Immature natural killer cell (primary cell): ENCODE measurements around the gene TCF4. TPM values are rescaled to one million over a fixed set of nuclear protein-coding genes. Genes with fewer than 3 reads are reported as not detected.

Source experiments
- DNase-seq, 3 donors: peaks; one replicate each; pipeline ENCODE4 v3.0.0; 2022; ENCODE audit warnings: mixed read lengths in 1 of 3
- H3K27ac Mint-ChIP-seq, 6 donors: one replicate each; pipeline ENCODE4 v1.8.0; 2020; ENCODE audit warnings: mixed read lengths in 6 of 6, mild to moderate bottlenecking in 5 of 6, inconsistent platforms in 4 of 6, moderate library complexity in 3 of 6
- H3K27me3 Mint-ChIP-seq, 3 donors: one replicate each; pipeline ENCODE4 v1.8.0; 2020 to 2021; ENCODE audit warnings: low read depth in 3 of 3, mild to moderate bottlenecking in 3 of 3, mixed read lengths in 3 of 3, moderate library complexity in 3 of 3, inconsistent platforms in 1 of 3
- H3K36me3 Mint-ChIP-seq, 3 donors: one replicate each; pipeline ENCODE4 v1.8.0; 2020; ENCODE audit warnings: mixed read lengths in 3 of 3, inconsistent platforms in 2 of 3, mild to moderate bottlenecking in 2 of 3
- H3K4me1 Mint-ChIP-seq, 2 donors: one replicate each; pipeline ENCODE4 v1.8.0; 2020; ENCODE audit warnings: inconsistent platforms in 2 of 2, mild to moderate bottlenecking in 2 of 2, mixed read lengths in 2 of 2, moderate library complexity in 1 of 2
- H3K4me3 Mint-ChIP-seq, 5 donors: one replicate each; pipeline ENCODE4 v1.8.0; 2020; ENCODE audit warnings: mild to moderate bottlenecking in 5 of 5, mixed read lengths in 5 of 5, inconsistent platforms in 3 of 5, moderate library complexity in 3 of 5
- H3K9me3 Mint-ChIP-seq, 6 donors: one replicate each; pipeline ENCODE4 v1.8.0; 2020; ENCODE audit warnings: mild to moderate bottlenecking in 6 of 6, mixed read lengths in 6 of 6, inconsistent platforms in 4 of 6, moderate library complexity in 3 of 6
- polyA plus RNA-seq, 3 donors: library from polyadenylated mRNA; unstranded; fragments of 300-500 nt; fragmentation: Illumina TruSeq; gene quantifications; one replicate each; pipeline ENCODE4 v1.2.3, GENCODE V29; 2021

The TCF4 gene
- polyA plus RNA-seq, 3 donors from 2014 or later, result 7.7 to 28.0 (median 17.6) TPM

GRCh38 chr18:55500316-55501086 lies 87.5 kb downstream of the TCF4 start:
- H3K9me3 Mint-ChIP-seq, result no peaks in the 10 kb centered on the region
- peaks cover 0 to 3% (median 3%) of the 10 kb centered on the region in 3 donors for H3K27me3 Mint-ChIP-seq
- no peak overlapping the region for H3K27ac Mint-ChIP-seq
- H3K4me3 Mint-ChIP-seq, result no peak overlapping the region
- no peaks in the 10 kb centered on the region for H3K4me1 Mint-ChIP-seq
- no peak for DNase-seq
- H3K36me3 Mint-ChIP-seq, result peaks cover 0 to 3% (median 0%) of the 10 kb centered on the region in 3 donors

- peaks cover 0 to 3% (median 0%) of the 10 kb centered on the region in 3 donors for H3K36me3 Mint-ChIP-seq
- no peak overlapping the region for H3K27ac Mint-ChIP-seq
- no peak for DNase-seq
- H3K9me3 Mint-ChIP-seq, result no peaks in the 10 kb centered on the region
- peaks cover 0 to 6% (median 3%) of the 10 kb centered on the region in 3 donors for H3K27me3 Mint-ChIP-seq
- no peak overlapping the region for H3K4me3 Mint-ChIP-seq
- H3K4me1 Mint-ChIP-seq, result no peaks in the 10 kb centered on the region
Observed at GRCh38 chr18:55499526-55499925, 88.5 kb downstream of the TCF4 start.

DNA sequence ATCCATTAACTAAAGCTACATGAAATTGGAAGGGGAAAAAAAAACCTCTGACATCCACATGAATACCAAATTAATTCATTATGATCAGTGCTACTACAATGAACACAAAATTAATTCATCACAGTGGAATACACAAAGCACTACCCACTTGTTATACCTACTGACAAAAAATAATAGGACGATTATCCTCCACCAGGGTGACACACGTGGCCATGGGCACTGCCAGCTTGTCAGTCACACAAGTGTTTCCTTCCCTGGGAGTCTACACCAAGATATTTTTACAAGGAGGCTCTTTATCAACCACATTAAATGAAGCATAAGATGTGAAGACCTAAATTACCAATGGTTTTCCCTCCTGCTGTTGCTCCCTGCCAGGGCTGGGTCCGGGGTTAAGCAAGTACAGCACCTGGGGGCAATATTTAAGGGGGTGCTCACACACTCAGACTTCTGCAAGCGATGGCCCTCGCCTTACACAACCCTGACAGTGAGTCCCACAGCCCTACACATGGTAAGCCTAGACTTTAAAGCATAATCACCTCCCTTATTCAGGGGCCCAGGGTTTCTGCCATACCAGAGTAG lies 90.1 kb downstream of the TCF4 start:
- peaks cover 0 to 6% (median 0%) of the 10 kb centered on the region in 3 donors for H3K27me3 Mint-ChIP-seq
- no peak overlapping the region for H3K27ac Mint-ChIP-seq
- H3K4me1 Mint-ChIP-seq, result no peaks in the 10 kb centered on the region
- no peaks in the 10 kb centered on the region for H3K9me3 Mint-ChIP-seq
- no peaks in the 10 kb centered on the region for H3K36me3 Mint-ChIP-seq
- DNase-seq, result no peak
- H3K4me3 Mint-ChIP-seq, result no peak overlapping the region

DNA sequence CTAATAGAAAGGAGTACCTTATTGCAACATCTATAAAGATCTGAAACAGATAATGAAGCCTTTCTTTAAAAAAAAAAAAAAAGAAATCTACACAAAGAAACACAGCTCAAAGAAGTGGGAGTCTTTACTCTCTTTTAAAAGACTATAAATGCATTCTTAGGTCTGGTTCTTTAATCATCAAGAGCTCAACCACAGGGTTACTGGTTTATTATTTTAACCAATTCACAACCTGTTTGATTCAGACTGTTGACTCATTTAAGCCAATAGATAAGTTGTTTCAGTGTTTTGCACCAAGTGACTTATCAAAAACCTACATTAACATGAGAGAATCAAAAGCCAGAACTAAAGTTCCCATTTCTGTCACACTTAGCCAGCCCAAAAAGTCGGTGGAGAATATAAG lies 93.1 kb downstream of the TCF4 start:
- peaks cover 0 to 6% (median 0%) of the 10 kb centered on the region in 3 donors for H3K27me3 Mint-ChIP-seq
- H3K36me3 Mint-ChIP-seq, result no peaks in the 10 kb centered on the region
- H3K27ac Mint-ChIP-seq, result no peak overlapping the region
- H3K4me3 Mint-ChIP-seq, result no peak overlapping the region
- no peak for DNase-seq
- H3K9me3 Mint-ChIP-seq, result no peaks in the 10 kb centered on the region
- peaks cover under 1 to 1% of the 10 kb centered on the region in 2 donors for H3K4me1 Mint-ChIP-seq

DNA sequence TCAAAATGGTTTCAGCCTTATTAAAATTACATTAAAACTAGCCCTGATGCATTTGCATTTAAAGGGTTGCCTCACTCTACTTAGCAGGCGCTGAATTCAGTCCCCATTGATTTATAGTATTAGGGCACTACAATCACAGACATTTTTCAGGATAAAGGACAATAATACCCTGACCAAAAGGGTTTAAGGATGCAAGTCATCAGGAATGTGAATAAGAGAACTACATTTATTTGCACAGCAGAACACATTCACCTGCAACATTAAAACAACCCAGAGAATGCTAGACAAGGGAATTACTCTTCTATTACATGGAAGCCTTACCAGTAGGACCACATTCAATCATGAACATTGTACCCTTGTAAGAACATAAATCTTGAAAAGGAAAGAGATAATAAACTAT lies 93.6 kb downstream of the TCF4 start:
- Mint-ChIP-seq H3K27me3 (peaks cover 0 to 6% (median 0%) of the 10 kb centered on the region in 3 donors), H3K4me3 (no peak overlapping the region), H3K9me3 (no peaks in the 10 kb centered on the region), H3K27ac (no peak overlapping the region), H3K4me1 (peaks cover 5 to 6% of the 10 kb centered on the region in 2 donors), H3K36me3 (no peaks in the 10 kb centered on the region)
- DNase-seq, result no peak

DNA sequence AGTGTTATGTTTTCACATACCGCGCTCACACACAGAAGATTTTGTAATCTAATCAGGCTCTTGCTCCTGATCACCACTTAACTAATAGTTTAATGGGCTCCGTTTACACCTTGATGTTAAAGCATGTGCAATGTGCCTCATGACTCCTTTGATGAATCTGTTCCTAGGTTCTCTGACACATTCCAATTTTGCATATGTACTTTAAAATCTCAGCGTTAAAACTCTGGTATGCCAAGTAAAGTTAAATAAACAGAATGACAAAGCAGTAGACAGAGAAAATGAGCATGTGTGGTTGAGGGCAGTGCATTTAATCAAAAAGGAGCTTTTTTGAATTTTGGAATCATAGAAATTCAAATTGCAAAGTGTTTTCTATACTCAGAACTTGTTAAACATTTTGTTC lies 96.4 kb downstream of the TCF4 start:
- Mint-ChIP-seq H3K27me3 (peaks cover 0 to 7% (median 2%) of the 10 kb centered on the region in 3 donors), H3K36me3 (no peaks in the 10 kb centered on the region), H3K9me3 (no peaks in the 10 kb centered on the region), H3K4me3 (no peak overlapping the region), H3K4me1 (peaks cover 10 to 13% of the 10 kb centered on the region in 2 donors), H3K27ac (no peak overlapping the region)
- DNase-seq, result no peak

DNA sequence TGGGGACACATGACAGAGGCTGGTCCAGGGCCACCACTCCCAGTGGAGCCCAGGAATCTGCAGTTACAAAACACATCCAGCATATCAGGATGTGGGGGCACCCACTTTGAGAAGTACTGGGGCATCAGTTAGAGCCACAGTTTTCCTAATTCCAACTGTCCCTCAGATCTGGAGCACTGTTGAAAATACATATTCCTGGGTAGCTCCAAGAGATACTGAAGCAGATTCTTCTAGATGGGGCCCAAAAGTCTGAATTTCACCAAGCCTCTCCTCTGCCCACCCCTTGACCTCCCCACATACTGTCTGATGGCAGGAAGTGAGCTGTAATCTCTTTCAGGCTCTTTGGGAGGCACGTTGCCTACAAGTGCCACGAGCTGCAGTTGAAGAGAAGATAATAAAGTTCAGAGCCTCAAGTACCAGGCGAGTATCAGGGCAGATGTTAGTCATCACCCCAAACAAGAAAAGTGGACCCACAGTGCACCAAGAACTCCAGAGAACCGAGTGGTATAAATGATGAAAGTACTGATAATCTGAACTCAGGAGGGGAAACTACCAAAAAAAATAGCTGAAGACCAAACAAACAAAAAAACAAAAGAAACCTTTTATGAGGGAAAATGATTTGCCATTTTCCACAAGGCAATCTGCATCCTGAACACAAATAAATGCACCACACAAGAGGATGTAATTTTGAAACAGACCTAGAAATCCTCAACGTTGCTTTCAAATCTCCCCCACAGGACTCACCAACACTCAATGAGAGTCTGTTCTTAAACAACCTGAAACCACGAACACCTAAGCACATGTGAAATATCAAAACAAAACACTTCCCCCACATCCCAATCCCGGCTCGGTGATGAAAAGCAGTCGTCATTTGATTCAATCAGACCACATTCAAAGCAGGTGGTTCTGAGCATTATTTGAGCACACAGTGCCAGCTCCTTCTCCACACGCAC lies 98.7 kb downstream of the TCF4 start:
- Mint-ChIP-seq H3K27ac (peak overlapping the region in 3 of 6 donors; percentile 34 to 63 (median 58)), H3K4me1 (peaks cover 10 to 13% of the 10 kb centered on the region in 2 donors), H3K36me3 (no peaks in the 10 kb centered on the region), H3K4me3 (peak overlapping the region; percentile 1 to 53 (median 25)), H3K9me3 (no peaks in the 10 kb centered on the region), H3K27me3 (peaks cover 0 to 3% (median 2%) of the 10 kb centered on the region in 3 donors)
- peak; percentile 32 to 57 (median 42) for DNase-seq

DNA sequence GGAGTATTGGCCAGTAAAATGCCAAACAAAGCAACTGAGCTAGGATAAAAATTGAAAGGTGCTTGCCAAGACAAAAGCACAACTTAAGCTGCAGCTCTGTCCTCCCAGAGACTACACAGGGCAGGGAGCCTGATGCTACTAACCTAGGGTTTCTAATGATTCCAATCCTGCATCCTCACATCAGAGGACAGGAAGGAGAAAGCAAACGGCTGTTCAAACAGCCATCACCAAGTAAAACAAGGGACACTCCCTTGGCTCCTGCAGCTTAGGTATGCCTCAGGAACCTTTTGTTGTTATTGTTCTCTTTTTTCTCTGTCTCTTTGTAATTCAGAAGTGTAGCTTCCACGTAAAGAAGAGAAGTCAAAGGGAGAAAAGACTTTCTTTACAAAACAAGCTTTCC lies 99.5 kb downstream of the TCF4 start:
- H3K4me3 Mint-ChIP-seq, result no peak overlapping the region
- H3K27ac Mint-ChIP-seq, result no peak overlapping the region
- no peaks in the 10 kb centered on the region for H3K36me3 Mint-ChIP-seq
- peaks cover 10 to 13% of the 10 kb centered on the region in 2 donors for H3K4me1 Mint-ChIP-seq
- no peak for DNase-seq
- H3K27me3 Mint-ChIP-seq, result peaks cover 0 to 3% (median 2%) of the 10 kb centered on the region in 3 donors
- H3K9me3 Mint-ChIP-seq, result no peaks in the 10 kb centered on the region

DNA sequence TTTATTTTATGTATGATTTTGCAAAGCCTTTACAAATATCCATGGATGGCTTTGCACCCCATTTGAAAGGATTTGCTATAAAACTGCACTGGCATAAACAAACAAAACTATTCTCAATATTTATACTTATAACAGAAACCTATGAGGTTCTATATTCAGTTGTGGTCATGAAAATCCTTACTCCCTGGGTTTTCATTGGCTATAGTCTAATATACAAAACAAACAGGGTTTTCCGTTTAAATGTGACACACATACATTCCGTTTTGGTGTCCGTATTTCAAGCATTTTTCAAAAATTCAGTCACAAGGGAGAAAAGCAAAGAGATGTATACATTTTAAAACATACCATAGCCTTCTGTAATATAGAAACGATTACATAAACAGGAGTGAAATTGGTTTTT lies 100.0 kb downstream of the TCF4 start:
- no peak overlapping the region for H3K4me3 Mint-ChIP-seq

GRCh38 chr18:55486936-55487335 lies 101.1 kb downstream of the TCF4 start:
- Mint-ChIP-seq H3K36me3 (no peaks in the 10 kb centered on the region), H3K4me3 (no peak overlapping the region)

More for the DNA sequence above, 100.0 kb downstream of the TCF4 start:
- no peaks in the 10 kb centered on the region for H3K36me3 Mint-ChIP-seq
- H3K27ac Mint-ChIP-seq, result no peak overlapping the region
- H3K9me3 Mint-ChIP-seq, result no peaks in the 10 kb centered on the region
- DNase-seq, result no peak
- peaks cover 0 to 3% (median 2%) of the 10 kb centered on the region in 3 donors for H3K27me3 Mint-ChIP-seq
- H3K4me1 Mint-ChIP-seq, result peaks cover 10 to 13% of the 10 kb centered on the region in 2 donors

DNA sequence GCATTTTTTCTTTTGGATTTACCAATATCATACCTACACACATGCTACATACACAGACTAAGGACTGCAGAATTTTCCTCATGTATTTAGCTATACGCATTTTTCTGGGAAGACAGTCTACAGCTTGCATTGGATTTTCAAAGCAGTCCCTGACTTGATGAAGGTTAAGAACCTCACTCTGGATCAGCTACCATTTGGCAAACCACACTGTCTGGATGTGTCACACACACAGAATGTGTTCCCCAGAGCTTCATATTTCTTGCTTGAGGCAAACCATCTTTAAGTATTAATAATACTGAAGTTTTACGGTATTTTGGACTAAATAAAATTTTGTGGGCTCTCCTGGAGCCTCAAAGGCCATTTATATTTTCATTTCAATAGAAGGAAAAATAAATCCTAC lies 102.3 kb downstream of the TCF4 start:
- no peaks in the 10 kb centered on the region for H3K9me3 Mint-ChIP-seq
- no peak overlapping the region for H3K27ac Mint-ChIP-seq
- H3K4me3 Mint-ChIP-seq, result no peak overlapping the region
- no peaks in the 10 kb centered on the region for H3K36me3 Mint-ChIP-seq
- DNase-seq, result no peak
- peaks cover 0 to 2% (median 2%) of the 10 kb centered on the region in 3 donors for H3K27me3 Mint-ChIP-seq
- H3K4me1 Mint-ChIP-seq, result peaks cover 10 to 13% of the 10 kb centered on the region in 2 donors

More at GRCh38 chr18:55486936-55487335, 101.1 kb downstream of the TCF4 start:
- no peak for DNase-seq
- Mint-ChIP-seq H3K4me1 (peaks cover 10 to 13% of the 10 kb centered on the region in 2 donors), H3K9me3 (no peaks in the 10 kb centered on the region), H3K27ac (no peak overlapping the region), H3K27me3 (peaks cover 0 to 2% (median 2%) of the 10 kb centered on the region in 3 donors)

DNA sequence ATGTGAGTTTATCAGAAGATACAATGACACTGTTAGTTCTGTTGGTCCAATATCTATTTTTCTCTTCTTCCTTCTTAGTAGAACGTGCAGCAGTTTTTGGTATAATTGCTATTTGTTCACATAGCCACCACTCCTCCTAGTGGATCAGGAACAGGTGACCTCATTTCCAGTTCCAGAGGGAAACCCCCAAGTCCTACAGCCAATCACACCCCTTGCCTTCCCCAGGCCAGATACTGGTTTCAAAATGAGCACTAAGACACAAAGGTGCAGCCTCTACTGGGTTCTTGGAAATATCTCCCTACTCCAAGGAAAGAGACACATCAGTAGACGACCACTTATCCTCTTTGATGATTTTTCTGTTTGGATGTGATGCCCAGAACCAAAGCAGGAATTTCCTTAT lies 103.2 kb downstream of the TCF4 start:
- H3K4me1 Mint-ChIP-seq, result peaks cover 8 to 11% of the 10 kb centered on the region in 2 donors
- no peak overlapping the region for H3K4me3 Mint-ChIP-seq
- no peaks in the 10 kb centered on the region for H3K9me3 Mint-ChIP-seq
- DNase-seq, result no peak
- no peak overlapping the region for H3K27ac Mint-ChIP-seq
- H3K27me3 Mint-ChIP-seq, result peaks cover 0 to 2% (median 2%) of the 10 kb centered on the region in 3 donors
- H3K36me3 Mint-ChIP-seq, result no peaks in the 10 kb centered on the region

GRCh38 chr18:55483266-55483871 lies 104.6 kb downstream of the TCF4 start:
- Mint-ChIP-seq H3K36me3 (no peaks in the 10 kb centered on the region), H3K27me3 (peaks cover 0 to 5% (median 0%) of the 10 kb centered on the region in 3 donors), H3K9me3 (no peaks in the 10 kb centered on the region), H3K4me1 (peaks cover under 1 to 3% of the 10 kb centered on the region in 2 donors), H3K4me3 (no peak overlapping the region), H3K27ac (no peak overlapping the region)
- DNase-seq, result no peak
